Mucosa of descending colon (tissue), 3 donors: Measurements from ENCODE around the gene ABCA8. TPM values are rescaled to one million over a fixed set of nuclear protein-coding genes. Genes with fewer than 3 reads are reported as not detected.

Experiments used
- ATAC-seq: fragments of 200-7000 bp; cut with Tn5 transposase; one replicate; pipeline ENCODE4 v1.9.1; 2020; ENCODE audit warnings: mild to moderate bottlenecking, moderate library complexity
- DNase-seq, 3 donors: peaks; one replicate each; pipeline ENCODE4 v3.0.0-alpha.2; 2020
- H3K36me3 ChIP-seq: fragments of 200-600 bp; one replicate; pipeline ENCODE4 v1.8.0; 2021; ENCODE audit warnings: low read depth, mild to moderate bottlenecking
- H3K4me1 ChIP-seq: fragments of 200-600 bp; one replicate; pipeline ENCODE4 v1.8.0; 2021; ENCODE audit warnings: low read depth, mild to moderate bottlenecking
- H3K4me3 ChIP-seq: fragments of 200-600 bp; one replicate; pipeline ENCODE4 v1.8.0; 2021; ENCODE audit warnings: mild to moderate bottlenecking
- H3K9me3 ChIP-seq: fragments of 200-600 bp; one replicate; pipeline ENCODE4 v1.8.0; 2021; ENCODE audit warnings: mild to moderate bottlenecking
- intact Hi-C, 2 donors: fragments of 100-400 bp; cut with DNase I in 1 of 2; cut with micrococcal nuclease in 1 of 2; formaldehyde crosslinking; loops; one replicate each; pipeline versions ENCODE4 v1.11.0 to v1.11.1; 2022; cut with DNase I, micrococcal nuclease
- total RNA-seq, 3 donors: library from RNA; stranded (reverse); fragmentation: NEBNext Ultra II Directional in 2 of 3; extraction: Animal tissue kit (Norgen Biotek cat#: 25700) in 2 of 3; gene quantifications; one replicate each; pipeline versions ENCODE4 v1.2.1 to v1.2.4, GENCODE V29; 2021 to 2023
- TF ChIP-seq, protein P1 (sequence below): fragments of 200-600 bp; IDR thresholded peaks from one replicate; pipeline ENCODE4 v1.8.0; 2022; ENCODE audit warnings: antibody characterized with exemption, mild to moderate bottlenecking
- donor health status: DM: no; HTN: no; CAD: no; lungs with moderate emphysema.
- donor health status: DM: no; HTN: no; CAD: no.
- donor health status: DM: no; HTN: yes; CAD: no.

The ABCA8 gene
- total RNA-seq, 3 donors from 2014 or later = 6.0 to 42.1 (median 13.1) TPM

DNA sequence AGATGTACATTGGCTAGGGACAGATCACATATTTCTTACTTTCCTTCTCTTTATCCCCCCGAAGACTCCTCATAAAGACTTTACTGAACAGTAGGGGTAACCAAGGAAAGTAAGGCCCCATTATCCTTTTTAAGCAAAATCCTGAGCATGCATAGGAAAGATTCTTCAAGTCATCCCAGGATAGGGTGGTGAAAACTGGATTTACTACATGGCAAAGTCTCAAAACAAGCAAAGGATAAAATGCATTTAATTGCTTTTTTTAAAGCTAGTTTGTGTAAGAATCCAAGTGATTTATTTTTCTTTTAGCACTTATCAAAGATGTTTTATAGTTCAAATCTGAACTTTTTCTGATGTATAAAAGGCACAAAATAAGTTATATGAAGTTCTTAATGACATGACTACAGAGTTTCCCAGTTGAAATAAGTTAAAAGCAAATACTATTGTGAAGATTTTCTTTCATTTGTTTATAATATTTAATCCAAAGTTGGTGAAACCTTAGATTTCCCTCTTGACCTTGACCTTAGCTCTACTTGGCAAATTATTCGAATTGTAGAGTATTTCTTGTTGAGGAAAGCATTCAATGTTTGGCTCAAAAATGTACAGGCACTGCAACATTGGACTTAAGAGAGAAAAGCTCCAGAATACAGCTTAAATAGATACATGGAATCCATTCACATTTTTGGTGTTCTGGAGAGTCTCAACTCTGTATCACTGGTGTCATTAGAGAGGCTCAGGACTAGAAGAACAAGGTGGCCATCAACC, 104.3 kb downstream of the ABCA8 start:
- Histone ChIP-seq H3K4me1 (no peaks in the 10 kb centered on the region), H3K4me3 (no peak overlapping the region), H3K36me3 (no peaks in the 10 kb centered on the region), H3K9me3 (no peaks in the 10 kb centered on the region)
- DNase-seq (no peak), ATAC-seq (no peak)
- intact Hi-C loops = no loop called here
- TF ChIP-seq, protein P1, sequence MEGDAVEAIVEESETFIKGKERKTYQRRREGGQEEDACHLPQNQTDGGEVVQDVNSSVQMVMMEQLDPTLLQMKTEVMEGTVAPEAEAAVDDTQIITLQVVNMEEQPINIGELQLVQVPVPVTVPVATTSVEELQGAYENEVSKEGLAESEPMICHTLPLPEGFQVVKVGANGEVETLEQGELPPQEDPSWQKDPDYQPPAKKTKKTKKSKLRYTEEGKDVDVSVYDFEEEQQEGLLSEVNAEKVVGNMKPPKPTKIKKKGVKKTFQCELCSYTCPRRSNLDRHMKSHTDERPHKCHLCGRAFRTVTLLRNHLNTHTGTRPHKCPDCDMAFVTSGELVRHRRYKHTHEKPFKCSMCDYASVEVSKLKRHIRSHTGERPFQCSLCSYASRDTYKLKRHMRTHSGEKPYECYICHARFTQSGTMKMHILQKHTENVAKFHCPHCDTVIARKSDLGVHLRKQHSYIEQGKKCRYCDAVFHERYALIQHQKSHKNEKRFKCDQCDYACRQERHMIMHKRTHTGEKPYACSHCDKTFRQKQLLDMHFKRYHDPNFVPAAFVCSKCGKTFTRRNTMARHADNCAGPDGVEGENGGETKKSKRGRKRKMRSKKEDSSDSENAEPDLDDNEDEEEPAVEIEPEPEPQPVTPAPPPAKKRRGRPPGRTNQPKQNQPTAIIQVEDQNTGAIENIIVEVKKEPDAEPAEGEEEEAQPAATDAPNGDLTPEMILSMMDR = no peak

DNA sequence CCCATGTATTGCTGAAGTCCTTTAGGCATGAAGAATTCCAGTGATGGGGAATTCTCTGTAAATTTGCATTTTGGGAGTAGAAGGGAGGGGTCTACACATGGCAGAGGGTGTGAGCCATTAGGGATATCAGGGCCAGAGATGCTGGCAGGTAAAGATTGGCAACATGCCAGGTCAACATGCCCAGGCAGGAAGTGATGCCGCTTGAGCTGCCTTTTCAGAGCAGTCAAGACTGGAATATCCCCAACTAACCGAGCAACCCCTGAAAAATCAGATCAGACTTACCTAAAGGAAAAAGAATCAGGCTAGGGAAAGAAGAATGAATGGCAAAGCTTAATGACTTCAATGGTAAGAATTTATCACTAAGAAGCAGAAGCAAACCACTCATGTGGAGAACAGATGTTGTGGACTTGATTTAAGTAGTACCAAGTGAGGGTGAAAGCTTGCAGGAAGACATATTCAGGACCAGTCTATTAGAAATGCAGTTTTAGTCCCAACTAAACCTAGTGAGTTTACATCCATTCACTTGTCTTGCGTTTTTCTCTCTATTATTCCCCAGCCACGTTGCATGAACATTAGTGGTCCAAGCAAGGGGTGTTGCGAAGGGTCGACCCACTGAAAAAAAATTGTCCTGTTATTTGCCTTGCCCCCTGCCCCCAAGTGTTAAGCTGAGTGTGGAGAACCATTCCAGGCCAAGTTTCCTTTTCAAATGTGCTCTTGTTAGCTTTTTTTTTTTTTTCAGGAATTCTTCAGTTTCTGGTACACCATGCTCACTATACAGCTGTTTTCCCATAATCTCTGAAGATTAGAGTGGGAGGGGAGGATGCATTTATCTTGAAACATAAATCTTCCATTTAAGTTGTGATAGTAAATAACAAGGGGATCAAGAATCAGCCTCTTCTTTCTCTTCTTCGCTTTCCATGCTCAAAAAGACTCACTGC, 105.2 kb downstream of the ABCA8 start:
- ATAC-seq (no peak), DNase-seq (no peak)
- TF ChIP-seq, protein P1 = no peak
- no peaks in the 10 kb centered on the region for H3K4me1 ChIP-seq
- H3K9me3 ChIP-seq = no peaks in the 10 kb centered on the region
- H3K4me3 ChIP-seq = no peak overlapping the region
- no peaks in the 10 kb centered on the region for H3K36me3 ChIP-seq
- intact Hi-C loops = no loop called here

DNA sequence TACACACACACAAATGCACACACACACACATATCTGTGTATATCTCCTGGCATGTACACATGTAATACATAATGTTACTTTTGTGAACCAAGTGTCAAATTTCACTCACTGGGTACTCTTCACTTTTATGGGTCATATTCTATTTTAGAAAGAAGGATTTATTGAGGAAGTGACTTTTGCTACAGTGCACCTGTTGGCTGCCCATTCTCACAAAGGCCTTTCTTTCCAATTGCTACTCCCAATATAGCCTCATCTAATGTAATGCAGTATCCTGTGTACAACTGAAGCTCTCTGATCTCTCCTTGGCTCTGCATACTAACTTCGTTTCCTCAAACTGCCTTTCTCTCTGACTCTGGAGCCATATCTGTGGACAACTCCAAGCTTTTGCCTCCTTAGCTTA, 107.5 kb downstream of the ABCA8 start:
- ATAC-seq = no peak
- Histone ChIP-seq H3K9me3 (no peaks in the 10 kb centered on the region), H3K36me3 (no peaks in the 10 kb centered on the region), H3K4me1 (no peaks in the 10 kb centered on the region), H3K4me3 (no peak overlapping the region)
- intact Hi-C loops = no loop called here
- TF ChIP-seq, protein P1 = no peak
- no peak for DNase-seq

DNA sequence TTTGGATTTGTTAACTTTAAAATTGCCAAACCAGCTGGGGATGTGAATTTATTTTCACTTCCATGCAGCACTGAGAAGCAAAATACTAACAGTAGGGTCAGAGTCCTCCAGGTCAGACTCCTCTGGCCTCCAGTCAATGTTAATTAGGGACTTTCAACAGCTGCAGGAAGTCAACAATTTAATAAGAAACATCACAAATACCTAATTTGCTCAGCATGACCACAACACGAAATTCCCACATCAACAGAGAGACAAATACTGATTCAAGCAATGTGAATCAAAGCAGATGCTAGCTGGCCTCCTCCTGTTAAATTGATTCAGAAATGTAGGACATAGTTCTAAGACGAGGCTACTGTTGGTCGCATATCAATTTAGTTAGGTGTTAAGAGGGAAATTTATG, 111.7 kb downstream of the ABCA8 start:
- Histone ChIP-seq H3K9me3 (no peaks in the 10 kb centered on the region), H3K4me3 (no peak overlapping the region), H3K4me1 (no peaks in the 10 kb centered on the region), H3K36me3 (no peaks in the 10 kb centered on the region)
- DNase-seq (no peak), ATAC-seq (no peak)
- TF ChIP-seq, protein P1 = no peak
- intact Hi-C loops = no loop called here

DNA sequence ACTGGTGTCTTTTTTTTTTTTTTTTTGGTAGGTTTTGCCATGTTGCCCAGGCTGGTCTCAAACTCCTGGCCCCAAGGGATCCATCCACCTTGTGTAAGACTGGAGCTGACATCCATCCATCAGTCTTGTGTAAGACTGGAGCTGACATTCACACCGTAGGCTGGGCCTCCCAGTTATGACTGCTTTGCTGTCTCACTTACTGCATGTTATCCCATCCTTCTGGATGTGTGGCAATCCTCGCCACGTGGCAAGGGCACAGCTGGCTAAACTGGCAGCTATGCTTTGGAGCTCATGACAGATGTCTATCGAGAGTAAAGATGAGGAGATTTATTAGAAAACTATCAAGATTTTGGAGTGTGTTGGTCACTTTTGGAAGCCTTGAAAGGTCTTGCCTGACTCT, 115.1 kb downstream of the ABCA8 start:
- no peaks in the 10 kb centered on the region for H3K9me3 ChIP-seq
- H3K4me3 ChIP-seq = no peak overlapping the region
- no peaks in the 10 kb centered on the region for H3K4me1 ChIP-seq
- ATAC-seq = no peak
- no peak for DNase-seq
- no peaks in the 10 kb centered on the region for H3K36me3 ChIP-seq
- TF ChIP-seq, protein P1 = no peak
- intact Hi-C loops = no loop called here
